Measurements from ENCODE around the gene KCP.

Gene KCP

GRCh38 chr7:128838981-128839731 is 71.4 kb downstream of the KCP start:
- no peak for DNase-seq (ENCODE audit: low read depth)
- no peak overlapping the region for H3K4me3 ChIP-seq (ENCODE audit: control insufficient read depth, low read depth, low read length)
- no peak for TF ChIP-seq CTCF (IDR thresholded peaks at IDR 0.05; ENCODE audit: control insufficient read depth, insufficient read depth, low read depth, low read length, missing control alignments)

GRCh38 chr7:128838109-128838779 is 72.3 kb downstream of the KCP start:
- TF ChIP-seq CTCF (IDR thresholded peaks at IDR 0.05; ENCODE audit: control insufficient read depth, insufficient read depth, low read depth, low read length, missing control alignments): no peak
- H3K4me3 ChIP-seq (ENCODE audit: control insufficient read depth, low read depth, low read length): no peak overlapping the region
- DNase-seq (ENCODE audit: low read depth): no peak

- H3K4me3 ChIP-seq (ENCODE audit: control insufficient read depth, low read depth, low read length): no peak overlapping the region
- no peak for DNase-seq (ENCODE audit: low read depth)
- TF ChIP-seq CTCF (IDR thresholded peaks at IDR 0.05; ENCODE audit: control insufficient read depth, insufficient read depth, low read depth, low read length, missing control alignments): no peak
Observed at GRCh38 chr7:128837521-128837921, 73.0 kb downstream of the KCP start.

- TF ChIP-seq CTCF (IDR thresholded peaks at IDR 0.05; ENCODE audit: control insufficient read depth, insufficient read depth, low read depth, low read length, missing control alignments): no peak
- no peak for DNase-seq (ENCODE audit: low read depth)
- H3K4me3 ChIP-seq (ENCODE audit: control insufficient read depth, low read depth, low read length): no peak overlapping the region
Observed at GRCh38 chr7:128836729-128837348, 73.7 kb downstream of the KCP start.

GRCh38 chr7:128835790-128836641 is 74.5 kb downstream of the KCP start:
- DNase-seq (ENCODE audit: low read depth): no peak
- TF ChIP-seq CTCF (IDR thresholded peaks at IDR 0.05; ENCODE audit: control insufficient read depth, insufficient read depth, low read depth, low read length, missing control alignments): no peak
- H3K4me3 ChIP-seq (ENCODE audit: control insufficient read depth, low read depth, low read length): no peak overlapping the region

GRCh38 chr7:128835231-128835751 is 75.2 kb downstream of the KCP start:
- DNase-seq (ENCODE audit: low read depth): no peak
- no peak for TF ChIP-seq CTCF (IDR thresholded peaks at IDR 0.05; ENCODE audit: control insufficient read depth, insufficient read depth, low read depth, low read length, missing control alignments)
- H3K4me3 ChIP-seq (ENCODE audit: control insufficient read depth, low read depth, low read length): no peak overlapping the region
